SJSA1 (cell line): Measurements from ENCODE around the gene ZNF526. TPM values are rescaled to one million over a fixed set of nuclear protein-coding genes. Genes with fewer than 3 reads are reported as not detected.

Experiments used
- DNase-seq, 2 experiments: peaks; one replicate each; pipeline ENCODE4 v3.0.0-alpha.2; 2015 to 2020; ENCODE audit warnings: low spot score in 2 of 2, low read depth in 1 of 2
- H3K27ac ChIP-seq: fragments of 250-450 bp; sonication (Bioruptor Pico); 2 replicates; pipeline ENCODE4 v1.5.1; 2020; ENCODE audit warnings: mild to moderate bottlenecking, moderate library complexity
- H3K27me3 ChIP-seq: fragments of 250-450 bp; sonication (Bioruptor Pico); replicated peaks from 2 replicates; pipeline ENCODE4 v1.5.1; 2020; ENCODE audit warnings: mild to moderate bottlenecking, moderate library complexity
- H3K36me3 ChIP-seq: fragments of 250-450 bp; sonication (Bioruptor Pico); 2 replicates; pipeline ENCODE4 v1.5.1; 2020; ENCODE audit warnings: mild to moderate bottlenecking
- H3K4me1 ChIP-seq: fragments of 250-450 bp; sonication (Bioruptor Pico); replicated peaks from 2 replicates; pipeline ENCODE4 v1.6.1; 2021; ENCODE audit warnings: mild to moderate bottlenecking
- H3K4me3 ChIP-seq: fragments of 250-450 bp; sonication (Bioruptor Pico); 2 replicates; pipeline ENCODE4 v1.5.1; 2020; ENCODE audit warnings: mild to moderate bottlenecking
- H3K9me3 ChIP-seq: fragments of 250-450 bp; sonication (Bioruptor Pico); replicated peaks from 2 replicates; pipeline ENCODE4 v1.5.1; 2020; ENCODE audit warnings: mild to moderate bottlenecking
- total RNA-seq: library from RNA; depleted of rRNA; stranded (reverse); fragments of >200 nt; shearing (Covaris generic); gene quantifications from 2 replicates; pipeline ENCODE4 v1.2.3, GENCODE V29; 2014; rRNA removed

Gene ZNF526, protein sequence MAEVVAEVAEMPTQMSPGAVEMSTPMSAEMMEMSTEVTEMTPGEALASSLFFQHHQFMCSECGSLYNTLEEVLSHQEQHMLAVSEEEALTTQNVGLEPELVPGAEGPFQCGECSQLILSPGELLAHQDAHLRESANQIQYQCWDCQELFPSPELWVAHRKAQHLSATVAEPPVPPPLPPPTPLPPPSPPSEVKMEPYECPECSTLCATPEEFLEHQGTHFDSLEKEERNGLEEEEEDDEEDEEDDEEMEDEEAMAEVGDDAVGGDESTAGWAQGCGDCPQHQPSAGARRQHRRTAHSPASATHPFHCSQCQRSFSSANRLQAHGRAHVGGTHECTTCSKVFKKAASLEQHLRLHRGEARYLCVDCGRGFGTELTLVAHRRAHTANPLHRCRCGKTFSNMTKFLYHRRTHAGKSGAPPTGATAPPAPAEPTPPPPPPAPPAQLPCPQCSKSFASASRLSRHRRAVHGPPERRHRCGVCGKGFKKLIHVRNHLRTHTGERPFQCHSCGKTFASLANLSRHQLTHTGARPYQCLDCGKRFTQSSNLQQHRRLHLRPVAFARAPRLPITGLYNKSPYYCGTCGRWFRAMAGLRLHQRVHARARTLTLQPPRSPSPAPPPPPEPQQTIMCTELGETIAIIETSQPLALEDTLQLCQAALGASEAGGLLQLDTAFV
- total RNA-seq = 5.0 and 10.5 TPM in 2 replicates

- Histone ChIP-seq H3K4me1 (peaks cover 25% of the 10 kb centered on the region), H3K27ac (peak within 1 kb of the TSS; percentile 37), H3K9me3 (no peaks in the 10 kb centered on the region), H3K4me3 (peak within 1 kb of the TSS; percentile 62), H3K36me3 (peaks cover 24% of the 10 kb centered on the region), H3K27me3 (no peaks in the 10 kb centered on the region)
- DNase-seq = peak; percentile 96 to 97
Observed at GRCh38 chr19:42219812-42220750, at the start of gene ZNF526. Gene ZNF526 (plus strand): TSS chr19:42220312. CDS start chr19:42224404, 4,092 bp downstream.

DNA sequence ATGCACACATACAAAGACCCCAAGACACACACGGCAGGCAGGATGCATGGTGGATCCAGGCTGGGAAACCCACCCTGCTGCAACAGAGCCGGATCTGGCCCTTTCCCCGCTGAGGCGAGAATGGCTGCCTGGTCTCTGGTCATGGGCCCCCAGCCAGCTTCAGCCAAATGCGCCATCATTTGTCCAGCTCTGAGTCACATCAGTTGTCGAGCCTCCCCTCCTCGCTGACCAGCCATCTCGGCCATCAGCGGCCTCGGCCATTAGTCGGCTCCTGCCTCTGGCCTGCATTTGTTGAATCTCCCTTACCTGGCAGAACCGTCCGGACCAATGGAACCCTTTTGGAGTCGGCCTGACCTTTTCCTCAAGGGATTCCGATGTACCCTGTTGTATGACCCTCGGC is 49.4 kb upstream of the ZNF526 start:
- Histone ChIP-seq H3K27ac (no peak overlapping the region), H3K4me3 (no peak overlapping the region), H3K9me3 (no peaks in the 10 kb centered on the region), H3K4me1 (peaks cover 2% of the 10 kb centered on the region), H3K27me3 (peaks cover 40% of the 10 kb centered on the region), H3K36me3 (no peaks in the 10 kb centered on the region)
- no peak for DNase-seq

GRCh38 chr19:42172261-42172660 is 47.9 kb upstream of the ZNF526 start:
- no peaks in the 10 kb centered on the region for H3K9me3 ChIP-seq
- H3K36me3 ChIP-seq = no peaks in the 10 kb centered on the region
- H3K27me3 ChIP-seq = peaks cover 49% of the 10 kb centered on the region
- H3K4me3 ChIP-seq = no peak overlapping the region
- H3K4me1 ChIP-seq = peaks cover 14% of the 10 kb centered on the region
- no peak overlapping the region for H3K27ac ChIP-seq
- no peak for DNase-seq

GRCh38 chr19:42173695-42174094 is 46.4 kb upstream of the ZNF526 start:
- H3K27ac ChIP-seq = no peak overlapping the region
- DNase-seq = no peak
- H3K9me3 ChIP-seq = no peaks in the 10 kb centered on the region
- peaks cover 16% of the 10 kb centered on the region for H3K4me1 ChIP-seq
- no peaks in the 10 kb centered on the region for H3K36me3 ChIP-seq
- H3K27me3 ChIP-seq = peaks cover 63% of the 10 kb centered on the region
- no peak overlapping the region for H3K4me3 ChIP-seq

DNA sequence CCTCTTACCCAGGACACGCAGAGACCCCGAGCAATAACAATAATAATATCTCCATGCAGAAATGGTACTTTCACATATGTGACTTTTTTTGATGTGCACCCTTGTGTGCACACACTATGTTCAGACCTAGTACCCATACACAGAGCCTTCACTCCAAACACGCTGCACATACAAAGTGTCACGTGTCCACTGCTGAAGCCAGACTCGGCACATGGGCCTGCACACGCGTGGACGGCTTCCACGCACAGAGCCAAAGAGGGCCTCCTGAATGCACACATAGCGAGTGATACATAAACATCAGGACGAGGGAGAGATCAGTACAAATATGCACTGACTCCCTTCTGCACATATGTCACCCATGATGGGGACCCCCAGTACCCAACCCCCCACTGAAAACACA is 45.9 kb upstream of the ZNF526 start:
- Histone ChIP-seq H3K9me3 (no peaks in the 10 kb centered on the region), H3K4me1 (peaks cover 16% of the 10 kb centered on the region), H3K27ac (no peak overlapping the region), H3K36me3 (no peaks in the 10 kb centered on the region), H3K27me3 (peaks cover 68% of the 10 kb centered on the region), H3K4me3 (no peak overlapping the region)
- DNase-seq = no peak

GRCh38 chr19:42174958-42175734 is 45.0 kb upstream of the ZNF526 start:
- no peaks in the 10 kb centered on the region for H3K9me3 ChIP-seq
- H3K27ac ChIP-seq = no peak overlapping the region
- H3K4me1 ChIP-seq = peaks cover 16% of the 10 kb centered on the region
- DNase-seq = no peak
- peaks cover 75% of the 10 kb centered on the region for H3K27me3 ChIP-seq
- no peak overlapping the region for H3K4me3 ChIP-seq
- no peaks in the 10 kb centered on the region for H3K36me3 ChIP-seq

- Histone ChIP-seq H3K27me3 (peaks cover 71% of the 10 kb centered on the region), H3K4me3 (peak overlapping the region; percentile 24), H3K4me1 (peaks cover 16% of the 10 kb centered on the region), H3K27ac (no peak overlapping the region), H3K36me3 (no peaks in the 10 kb centered on the region), H3K9me3 (no peaks in the 10 kb centered on the region)
- peak in 1 of 2 experiments; percentile 16 for DNase-seq
Observed at GRCh38 chr19:42175952-42176648, 44.0 kb upstream of the ZNF526 start.

- peaks cover 70% of the 10 kb centered on the region for H3K27me3 ChIP-seq
- peak overlapping the region; percentile 24 for H3K4me3 ChIP-seq
- H3K4me1 ChIP-seq = peaks cover 16% of the 10 kb centered on the region
- DNase-seq = no peak
- no peaks in the 10 kb centered on the region for H3K36me3 ChIP-seq
- H3K9me3 ChIP-seq = no peaks in the 10 kb centered on the region
- no peak overlapping the region for H3K27ac ChIP-seq
Observed at GRCh38 chr19:42176649-42176989, 43.5 kb upstream of the ZNF526 start.

- Histone ChIP-seq H3K27me3 (peaks cover 66% of the 10 kb centered on the region), H3K27ac (no peak overlapping the region), H3K36me3 (no peaks in the 10 kb centered on the region), H3K9me3 (no peaks in the 10 kb centered on the region), H3K4me3 (peak overlapping the region; percentile 14), H3K4me1 (peaks cover 16% of the 10 kb centered on the region)
- DNase-seq = peak; percentile 58 to 81
Observed at GRCh38 chr19:42176990-42177685, 43.0 kb upstream of the ZNF526 start.

- Histone ChIP-seq H3K27me3 (peaks cover 64% of the 10 kb centered on the region), H3K4me3 (no peak overlapping the region)
- DNase-seq = no peak
Observed at GRCh38 chr19:42177686-42178019, 42.5 kb upstream of the ZNF526 start.

DNA sequence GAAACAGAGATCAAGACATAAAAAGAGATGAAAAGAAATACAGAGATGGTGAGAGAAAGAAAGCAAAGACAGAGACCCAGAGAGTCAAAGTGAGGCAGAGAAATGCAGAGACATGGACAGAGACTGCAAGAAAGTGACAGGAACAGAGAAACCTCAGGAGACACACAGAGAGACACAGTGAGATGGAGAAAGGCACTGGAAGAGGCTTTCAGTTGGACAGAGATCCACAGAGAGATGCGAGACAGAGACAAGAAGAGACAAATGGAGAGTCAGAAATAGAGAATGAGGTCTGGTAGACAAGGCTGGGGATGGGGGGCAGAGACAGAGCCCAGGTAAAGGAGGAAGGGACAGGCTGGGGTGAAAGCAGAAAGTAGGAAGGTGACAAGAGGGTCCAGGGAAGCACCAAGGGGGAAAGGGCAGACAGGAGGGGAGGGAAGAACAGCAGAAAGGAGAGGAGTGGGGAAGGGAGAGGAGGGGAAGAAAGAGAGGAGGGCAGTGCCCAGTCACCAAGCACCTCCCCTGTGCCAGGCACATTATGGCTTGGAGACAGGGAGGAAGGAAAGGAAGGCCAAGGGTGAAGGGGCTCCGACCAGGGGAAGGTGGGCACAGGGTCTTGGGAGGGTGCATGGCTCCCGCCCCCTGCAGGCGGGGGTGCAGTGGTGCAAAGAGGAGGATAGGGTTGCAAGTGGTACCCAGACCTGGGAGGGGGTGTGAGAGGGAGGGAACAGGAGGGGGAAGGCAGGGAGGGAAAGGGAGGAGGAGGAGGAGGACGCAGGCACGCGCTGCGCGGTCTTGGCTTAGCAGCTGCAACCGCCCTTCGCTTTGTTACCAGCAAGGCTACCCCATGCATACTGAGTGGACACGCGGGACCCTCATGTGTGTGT is 41.1 kb upstream of the ZNF526 start:
- H3K9me3 ChIP-seq = no peaks in the 10 kb centered on the region
- H3K36me3 ChIP-seq = no peaks in the 10 kb centered on the region
- H3K27ac ChIP-seq = no peak overlapping the region
- H3K27me3 ChIP-seq = peaks cover 60% of the 10 kb centered on the region
- H3K4me3 ChIP-seq = no peak overlapping the region
- H3K4me1 ChIP-seq = peaks cover 16% of the 10 kb centered on the region
- no peak for DNase-seq

More at GRCh38 chr19:42177686-42178019, 42.5 kb upstream of the ZNF526 start:
- Histone ChIP-seq H3K36me3 (no peaks in the 10 kb centered on the region), H3K4me1 (peaks cover 16% of the 10 kb centered on the region), H3K9me3 (no peaks in the 10 kb centered on the region), H3K27ac (no peak overlapping the region)
